BE2C (cell line): ENCODE measurements around the gene ANO2.

Experiments
- DNase-seq: peaks from one replicate; pipeline ENCODE4 v3.0.0-alpha.2; 2020
- H3K27me3 ChIP-seq: fragments of 250-450 bp; sonication (Bioruptor Pico); 2 replicates; pipeline ENCODE4 v1.5.1; 2020; ENCODE audit warnings: mild to moderate bottlenecking
- H3K36me3 ChIP-seq: fragments of 250-450 bp; sonication (Bioruptor Pico); 2 replicates; pipeline ENCODE4 v1.5.1; 2020; ENCODE audit warnings: mild to moderate bottlenecking
- H3K4me1 ChIP-seq: fragments of 250-450 bp; sonication (Bioruptor Pico); 2 replicates; pipeline ENCODE4 v1.5.1; 2020
- H3K4me3 ChIP-seq: 2 replicates; pipeline ENCODE4 v1.5.1; 2011; ENCODE audit warnings: low read depth, low read length
- H3K9me3 ChIP-seq: fragments of 250-450 bp; sonication (Bioruptor Pico); 2 replicates; pipeline ENCODE4 v1.5.1; 2020
- TF ChIP-seq, protein P1 (sequence below): IDR thresholded peaks from 2 replicates; pipeline ENCODE4 v1.5.1; 2012; ENCODE audit warnings: mild to moderate bottlenecking, low read depth, low read length

The ANO2 gene

DNA sequence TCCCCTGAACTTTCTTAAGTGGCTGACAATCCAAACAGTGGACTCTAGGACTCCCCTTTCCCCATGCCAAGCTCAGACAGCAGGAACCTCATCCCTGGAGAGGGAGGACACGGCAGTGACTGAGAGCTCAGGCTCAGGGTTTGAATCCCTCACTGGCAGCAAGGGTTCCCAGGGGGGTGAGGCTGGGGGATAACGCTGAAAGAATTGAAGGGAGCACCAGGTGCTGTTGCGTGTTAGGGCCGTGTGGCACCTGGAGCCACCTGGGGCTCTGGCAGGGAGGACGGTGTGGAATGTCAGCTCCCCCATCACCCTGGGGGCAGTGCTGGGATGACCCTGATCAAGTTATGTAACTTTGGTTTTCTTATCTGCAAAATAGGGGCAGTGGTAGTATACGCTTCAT is 40.1 kb downstream of the ANO2 start:
- H3K27me3 ChIP-seq: peaks cover 34% of the 10 kb centered on the region
- H3K36me3 ChIP-seq: no peaks in the 10 kb centered on the region
- H3K4me3 ChIP-seq: no peak overlapping the region
- TF ChIP-seq, protein P1, sequence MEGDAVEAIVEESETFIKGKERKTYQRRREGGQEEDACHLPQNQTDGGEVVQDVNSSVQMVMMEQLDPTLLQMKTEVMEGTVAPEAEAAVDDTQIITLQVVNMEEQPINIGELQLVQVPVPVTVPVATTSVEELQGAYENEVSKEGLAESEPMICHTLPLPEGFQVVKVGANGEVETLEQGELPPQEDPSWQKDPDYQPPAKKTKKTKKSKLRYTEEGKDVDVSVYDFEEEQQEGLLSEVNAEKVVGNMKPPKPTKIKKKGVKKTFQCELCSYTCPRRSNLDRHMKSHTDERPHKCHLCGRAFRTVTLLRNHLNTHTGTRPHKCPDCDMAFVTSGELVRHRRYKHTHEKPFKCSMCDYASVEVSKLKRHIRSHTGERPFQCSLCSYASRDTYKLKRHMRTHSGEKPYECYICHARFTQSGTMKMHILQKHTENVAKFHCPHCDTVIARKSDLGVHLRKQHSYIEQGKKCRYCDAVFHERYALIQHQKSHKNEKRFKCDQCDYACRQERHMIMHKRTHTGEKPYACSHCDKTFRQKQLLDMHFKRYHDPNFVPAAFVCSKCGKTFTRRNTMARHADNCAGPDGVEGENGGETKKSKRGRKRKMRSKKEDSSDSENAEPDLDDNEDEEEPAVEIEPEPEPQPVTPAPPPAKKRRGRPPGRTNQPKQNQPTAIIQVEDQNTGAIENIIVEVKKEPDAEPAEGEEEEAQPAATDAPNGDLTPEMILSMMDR: no peak
- no peak for DNase-seq
- H3K9me3 ChIP-seq: no peaks in the 10 kb centered on the region
- no peaks in the 10 kb centered on the region for H3K4me1 ChIP-seq

DNA sequence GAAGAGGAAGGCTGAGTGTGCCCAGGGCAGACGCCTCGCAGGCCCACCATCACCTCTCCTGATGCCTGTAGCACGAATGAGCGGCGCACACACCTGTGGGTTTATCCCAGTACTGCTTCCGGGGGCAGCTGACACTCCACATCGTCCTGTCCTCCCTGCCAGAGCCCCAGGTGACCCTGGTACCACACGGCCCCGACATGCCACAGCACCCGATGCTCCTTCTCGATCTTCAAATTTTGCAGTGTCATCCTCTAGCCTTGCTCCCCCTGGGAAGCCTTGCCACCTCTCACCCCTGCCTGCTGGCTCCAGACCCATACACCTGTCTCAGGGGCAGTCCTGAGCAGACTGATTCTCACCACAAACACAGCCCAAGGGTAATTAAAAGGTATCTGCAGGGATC is 40.6 kb downstream of the ANO2 start:
- Histone ChIP-seq H3K9me3 (no peaks in the 10 kb centered on the region), H3K27me3 (peaks cover 35% of the 10 kb centered on the region), H3K36me3 (no peaks in the 10 kb centered on the region), H3K4me1 (no peaks in the 10 kb centered on the region), H3K4me3 (no peak overlapping the region)
- DNase-seq: no peak
- TF ChIP-seq, protein P1: no peak

DNA sequence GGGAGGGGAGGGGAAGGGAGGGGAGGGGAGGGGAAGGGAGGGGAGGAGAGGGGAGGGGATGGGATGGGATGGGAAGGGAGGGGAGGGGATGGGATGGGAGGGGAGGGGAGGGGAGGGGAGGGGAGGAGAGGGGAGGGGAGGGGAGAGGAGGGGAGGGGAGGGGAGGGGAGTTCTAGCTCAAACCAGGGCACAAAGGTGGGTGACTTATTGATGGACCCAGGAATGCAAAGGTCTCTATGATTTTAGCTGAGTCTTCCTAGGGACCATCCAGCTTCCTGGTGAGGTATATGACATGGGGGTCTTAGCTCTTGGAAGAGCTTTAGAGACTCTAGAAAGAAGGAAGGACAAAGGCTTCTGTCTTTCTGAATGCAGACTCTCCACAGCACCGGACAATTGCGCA is 42.3 kb downstream of the ANO2 start:
- H3K4me1 ChIP-seq: no peaks in the 10 kb centered on the region
- no peak for DNase-seq
- no peak overlapping the region for H3K4me3 ChIP-seq
- TF ChIP-seq, protein P1: no peak
- no peaks in the 10 kb centered on the region for H3K36me3 ChIP-seq
- no peaks in the 10 kb centered on the region for H3K9me3 ChIP-seq
- H3K27me3 ChIP-seq: peaks cover 23% of the 10 kb centered on the region

DNA sequence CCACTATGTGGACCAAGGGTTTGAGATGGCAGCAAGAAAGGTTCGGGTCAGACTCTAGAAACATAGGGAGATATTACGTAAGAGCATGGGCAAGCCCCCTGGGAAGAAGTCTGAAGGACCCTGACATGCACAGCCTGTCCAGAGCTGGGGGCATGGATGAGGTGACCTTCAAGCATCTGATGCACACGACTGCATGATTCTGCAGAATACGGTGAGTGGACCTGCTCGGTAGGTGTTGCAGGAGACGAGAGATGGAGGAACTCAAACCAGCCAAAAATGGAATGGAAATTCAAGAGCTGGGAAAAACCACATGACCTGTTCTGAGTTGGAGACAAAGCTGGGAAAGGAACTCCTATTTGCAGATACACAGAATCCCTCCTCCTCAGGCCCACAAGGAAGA is 43.6 kb downstream of the ANO2 start:
- H3K4me3 ChIP-seq: no peak overlapping the region
- no peaks in the 10 kb centered on the region for H3K9me3 ChIP-seq
- peaks cover 14% of the 10 kb centered on the region for H3K27me3 ChIP-seq
- H3K4me1 ChIP-seq: no peaks in the 10 kb centered on the region
- no peak for DNase-seq
- TF ChIP-seq, protein P1: no peak
- H3K36me3 ChIP-seq: no peaks in the 10 kb centered on the region

DNA sequence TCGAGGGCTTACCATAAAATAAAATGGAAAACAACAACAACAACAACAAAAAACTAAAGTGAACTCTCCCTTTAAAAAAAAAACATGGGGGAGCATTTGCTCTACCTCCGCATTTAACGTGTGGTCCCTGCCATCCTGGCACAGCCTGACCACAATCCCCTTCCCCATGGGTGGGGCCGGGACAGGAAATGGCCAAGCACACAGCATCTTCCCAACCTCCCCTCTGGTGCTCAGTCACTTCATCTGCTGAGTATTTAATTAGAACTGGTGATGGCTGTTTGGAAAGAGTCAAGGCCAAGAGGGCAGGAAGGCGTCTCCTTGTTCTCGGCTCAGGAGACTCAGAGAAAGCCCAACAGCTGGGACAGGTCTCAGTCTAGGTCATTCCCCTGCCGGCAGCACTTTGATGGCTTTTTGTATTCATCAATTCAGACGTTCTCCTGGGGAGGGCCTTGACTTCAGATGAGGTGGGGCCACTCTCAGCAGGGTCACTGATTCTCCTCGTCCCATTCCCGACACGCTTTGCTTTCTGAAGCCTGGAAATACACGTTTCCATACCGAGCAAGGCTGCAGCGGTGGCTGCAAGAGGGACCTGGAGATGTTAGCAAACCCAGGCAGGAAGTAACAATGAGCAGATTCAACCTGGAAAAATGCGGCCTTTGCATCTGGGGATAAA is 44.4 kb downstream of the ANO2 start:
- Histone ChIP-seq H3K4me3 (no peak overlapping the region), H3K9me3 (no peaks in the 10 kb centered on the region), H3K27me3 (peaks cover 14% of the 10 kb centered on the region)

DNA sequence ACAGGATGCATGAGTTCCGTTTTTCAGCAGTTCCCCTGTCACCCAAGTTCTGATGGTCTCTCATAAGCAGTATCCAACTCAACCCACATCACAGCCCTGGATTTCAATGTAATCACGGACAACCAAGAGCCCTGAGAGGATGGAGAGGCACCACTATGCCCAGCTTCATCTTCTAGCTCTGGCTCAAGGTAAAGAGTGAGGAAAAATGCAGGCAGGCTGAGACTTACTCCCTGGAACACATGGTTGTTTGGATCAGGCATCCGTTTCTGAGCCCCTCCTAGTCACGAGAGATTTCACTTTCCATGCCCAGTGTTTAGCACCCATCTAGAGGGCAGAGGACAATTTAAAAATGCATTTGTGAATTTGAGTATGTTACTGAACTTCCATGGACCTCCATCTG is 45.0 kb downstream of the ANO2 start:
- DNase-seq: no peak
- peaks cover 14% of the 10 kb centered on the region for H3K27me3 ChIP-seq
- no peak overlapping the region for H3K4me3 ChIP-seq
- no peaks in the 10 kb centered on the region for H3K9me3 ChIP-seq
- no peaks in the 10 kb centered on the region for H3K36me3 ChIP-seq
- no peaks in the 10 kb centered on the region for H3K4me1 ChIP-seq
- TF ChIP-seq, protein P1: no peak

More for the DNA sequence above, 44.4 kb downstream of the ANO2 start:
- no peak for DNase-seq
- Histone ChIP-seq H3K4me1 (no peaks in the 10 kb centered on the region), H3K36me3 (no peaks in the 10 kb centered on the region)
- TF ChIP-seq, protein P1: no peak
